HepG2 (cell line): ENCODE results near the gene TNNI2. TPM values are rescaled to one million over a fixed set of nuclear protein-coding genes. Genes with fewer than 3 reads are reported as not detected.

Experiments
- ZFP36 ChIP-seq: fragments of 150-350 bp; IDR thresholded peaks from 2 replicates; pipeline ENCODE4 v1.6.1; 2018; ENCODE audit warnings: borderline replicate concordance, low read length, low read depth; ENCODE audit not compliant: partially characterized antibody
- ZNF747 ChIP-seq: sonication (generic); formaldehyde crosslinking; IDR thresholded peaks from 2 replicates; pipeline ENCODE4 v1.8.1; 2023; ENCODE audit warnings: missing genetic modification reagents, mild to moderate bottlenecking, borderline replicate concordance
- polyA plus RNA-seq, 8 experiments: library from polyadenylated mRNA; depleted of rRNA in 3 of 8; stranded (reverse) in 7 of 8; unstranded in 1 of 8; fragments of >200 nt; fragmentation: Illumina TruSeq in 4 of 8; extraction: Trizol in 4 of 8; gene quantifications; 2 replicates each; pipeline versions ENCODE4 v1.2.1 to v1.2.3, GENCODE V29; 2011 to 2016; ENCODE audit warnings: low read depth in 4 of 8, missing spikeins in 1 of 8, mixed read lengths in 1 of 8; ENCODE audit not compliant: insufficient read depth in 1 of 8
- total RNA-seq, 5 experiments: library from RNA; depleted of rRNA; stranded (reverse); fragments of >200 nt; fragmentation: Illumina TruSeq; extraction: Trizol; gene quantifications; 2 replicates each; pipeline ENCODE4 v1.2.3, GENCODE V29; 2016; ENCODE audit warnings: low read depth in 1 of 5
- TF ChIP-seq, protein P1 (sequence below): sonication (generic); formaldehyde crosslinking; IDR thresholded peaks from 2 replicates; pipeline ENCODE4 v1.4.0; 2020; ENCODE audit warnings: low read depth, missing genetic modification reagents
- TF ChIP-seq, protein P2 (sequence below): sonication (generic); formaldehyde crosslinking; IDR thresholded peaks from 2 replicates; pipeline ENCODE4 v1.4.0; 2020; ENCODE audit warnings: missing genetic modification reagents, borderline replicate concordance
- TF ChIP-seq, protein P3 (sequence below): IDR thresholded peaks from 2 replicates; pipeline ENCODE4 v1.6.1; 2016

Gene TNNI2
- total and polyA plus RNA-seq, 2 of the 13 experiments (the other 11 are each of a cell fraction or from before 2014, with no cell fraction given) = 7.2 to 12.0 TPM

DNA sequence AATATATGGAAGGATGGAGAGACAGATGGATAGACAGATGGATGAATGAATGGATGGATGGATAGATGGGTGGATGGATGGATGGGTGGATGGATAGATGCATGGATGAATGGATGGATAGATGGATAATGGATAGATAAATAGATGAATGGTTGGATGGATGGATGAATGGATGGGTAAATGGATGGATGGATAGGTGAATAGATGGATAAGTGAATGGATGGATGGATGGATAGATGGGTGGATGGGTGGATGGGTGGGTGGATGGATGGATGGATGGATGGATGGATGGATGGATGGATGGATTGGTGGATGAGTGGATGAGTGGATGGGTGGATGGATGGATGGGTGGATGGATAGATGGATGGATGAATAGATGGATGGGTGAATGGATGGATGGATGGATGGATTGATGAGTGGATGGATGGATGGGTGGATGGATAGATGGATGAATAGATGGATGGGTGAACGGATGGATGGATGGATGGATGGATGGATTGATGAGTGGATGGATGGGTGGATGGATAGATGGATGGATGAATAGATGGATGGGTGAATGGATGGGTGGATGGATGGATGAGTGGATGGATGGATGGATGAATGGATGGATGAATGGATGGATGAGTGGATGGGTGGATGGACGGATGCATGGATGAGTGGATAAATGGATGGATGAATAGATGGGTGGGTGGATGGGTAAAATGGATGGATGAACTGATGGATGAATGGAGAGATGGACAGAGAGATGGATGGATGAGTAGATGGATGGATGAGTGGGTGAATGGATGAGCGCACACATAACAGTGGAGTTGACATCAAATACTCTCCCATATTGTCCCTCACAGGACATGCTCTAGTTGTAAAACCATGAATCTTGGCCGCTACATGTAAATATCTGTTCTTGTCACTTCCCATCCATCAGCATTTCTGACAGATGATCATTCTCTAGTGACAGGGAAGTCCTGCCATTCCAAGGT lies 22.9 kb downstream of the TNNI2 start (continued):
- TF ChIP-seq, protein P1, sequence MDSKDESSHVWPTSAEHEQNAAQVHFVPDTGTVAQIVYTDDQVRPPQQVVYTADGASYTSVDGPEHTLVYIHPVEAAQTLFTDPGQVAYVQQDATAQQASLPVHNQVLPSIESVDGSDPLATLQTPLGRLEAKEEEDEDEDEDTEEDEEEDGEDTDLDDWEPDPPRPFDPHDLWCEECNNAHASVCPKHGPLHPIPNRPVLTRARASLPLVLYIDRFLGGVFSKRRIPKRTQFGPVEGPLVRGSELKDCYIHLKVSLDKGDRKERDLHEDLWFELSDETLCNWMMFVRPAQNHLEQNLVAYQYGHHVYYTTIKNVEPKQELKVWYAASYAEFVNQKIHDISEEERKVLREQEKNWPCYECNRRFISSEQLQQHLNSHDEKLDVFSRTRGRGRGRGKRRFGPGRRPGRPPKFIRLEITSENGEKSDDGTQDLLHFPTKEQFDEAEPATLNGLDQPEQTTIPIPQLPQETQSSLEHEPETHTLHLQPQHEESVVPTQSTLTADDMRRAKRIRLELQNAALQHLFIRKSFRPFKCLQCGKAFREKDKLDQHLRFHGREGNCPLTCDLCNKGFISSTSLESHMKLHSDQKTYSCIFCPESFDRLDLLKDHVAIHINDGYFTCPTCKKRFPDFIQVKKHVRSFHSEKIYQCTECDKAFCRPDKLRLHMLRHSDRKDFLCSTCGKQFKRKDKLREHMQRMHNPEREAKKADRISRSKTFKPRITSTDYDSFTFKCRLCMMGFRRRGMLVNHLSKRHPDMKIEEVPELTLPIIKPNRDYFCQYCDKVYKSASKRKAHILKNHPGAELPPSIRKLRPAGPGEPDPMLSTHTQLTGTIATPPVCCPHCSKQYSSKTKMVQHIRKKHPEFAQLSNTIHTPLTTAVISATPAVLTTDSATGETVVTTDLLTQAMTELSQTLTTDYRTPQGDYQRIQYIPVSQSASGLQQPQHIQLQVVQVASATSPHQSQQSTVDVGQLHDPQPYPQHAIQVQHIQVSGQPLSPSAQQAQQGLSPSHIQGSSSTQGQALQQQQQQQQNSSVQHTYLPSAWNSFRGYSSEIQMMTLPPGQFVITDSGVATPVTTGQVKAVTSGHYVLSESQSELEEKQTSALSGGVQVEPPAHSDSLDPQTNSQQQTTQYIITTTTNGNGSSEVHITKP (CRISPR knock-in tag) = no peak
- TF ChIP-seq, protein P2, sequence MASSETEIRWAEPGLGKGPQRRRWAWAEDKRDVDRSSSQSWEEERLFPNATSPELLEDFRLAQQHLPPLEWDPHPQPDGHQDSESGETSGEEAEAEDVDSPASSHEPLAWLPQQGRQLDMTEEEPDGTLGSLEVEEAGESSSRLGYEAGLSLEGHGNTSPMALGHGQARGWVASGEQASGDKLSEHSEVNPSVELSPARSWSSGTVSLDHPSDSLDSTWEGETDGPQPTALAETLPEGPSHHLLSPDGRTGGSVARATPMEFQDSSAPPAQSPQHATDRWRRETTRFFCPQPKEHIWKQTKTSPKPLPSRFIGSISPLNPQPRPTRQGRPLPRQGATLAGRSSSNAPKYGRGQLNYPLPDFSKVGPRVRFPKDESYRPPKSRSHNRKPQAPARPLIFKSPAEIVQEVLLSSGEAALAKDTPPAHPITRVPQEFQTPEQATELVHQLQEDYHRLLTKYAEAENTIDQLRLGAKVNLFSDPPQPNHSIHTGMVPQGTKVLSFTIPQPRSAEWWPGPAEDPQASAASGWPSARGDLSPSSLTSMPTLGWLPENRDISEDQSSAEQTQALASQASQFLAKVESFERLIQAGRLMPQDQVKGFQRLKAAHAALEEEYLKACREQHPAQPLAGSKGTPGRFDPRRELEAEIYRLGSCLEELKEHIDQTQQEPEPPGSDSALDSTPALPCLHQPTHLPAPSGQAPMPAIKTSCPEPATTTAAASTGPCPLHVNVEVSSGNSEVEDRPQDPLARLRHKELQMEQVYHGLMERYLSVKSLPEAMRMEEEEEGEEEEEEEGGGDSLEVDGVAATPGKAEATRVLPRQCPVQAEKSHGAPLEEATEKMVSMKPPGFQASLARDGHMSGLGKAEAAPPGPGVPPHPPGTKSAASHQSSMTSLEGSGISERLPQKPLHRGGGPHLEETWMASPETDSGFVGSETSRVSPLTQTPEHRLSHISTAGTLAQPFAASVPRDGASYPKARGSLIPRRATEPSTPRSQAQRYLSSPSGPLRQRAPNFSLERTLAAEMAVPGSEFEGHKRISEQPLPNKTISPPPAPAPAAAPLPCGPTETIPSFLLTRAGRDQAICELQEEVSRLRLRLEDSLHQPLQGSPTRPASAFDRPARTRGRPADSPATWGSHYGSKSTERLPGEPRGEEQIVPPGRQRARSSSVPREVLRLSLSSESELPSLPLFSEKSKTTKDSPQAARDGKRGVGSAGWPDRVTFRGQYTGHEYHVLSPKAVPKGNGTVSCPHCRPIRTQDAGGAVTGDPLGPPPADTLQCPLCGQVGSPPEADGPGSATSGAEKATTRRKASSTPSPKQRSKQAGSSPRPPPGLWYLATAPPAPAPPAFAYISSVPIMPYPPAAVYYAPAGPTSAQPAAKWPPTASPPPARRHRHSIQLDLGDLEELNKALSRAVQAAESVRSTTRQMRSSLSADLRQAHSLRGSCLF (CRISPR knock-in tag) = no peak
- no peak for TF ChIP-seq ZFP36
- no peak for TF ChIP-seq ZNF747 (CRISPR knock-in tag)
- TF ChIP-seq, protein P3, sequence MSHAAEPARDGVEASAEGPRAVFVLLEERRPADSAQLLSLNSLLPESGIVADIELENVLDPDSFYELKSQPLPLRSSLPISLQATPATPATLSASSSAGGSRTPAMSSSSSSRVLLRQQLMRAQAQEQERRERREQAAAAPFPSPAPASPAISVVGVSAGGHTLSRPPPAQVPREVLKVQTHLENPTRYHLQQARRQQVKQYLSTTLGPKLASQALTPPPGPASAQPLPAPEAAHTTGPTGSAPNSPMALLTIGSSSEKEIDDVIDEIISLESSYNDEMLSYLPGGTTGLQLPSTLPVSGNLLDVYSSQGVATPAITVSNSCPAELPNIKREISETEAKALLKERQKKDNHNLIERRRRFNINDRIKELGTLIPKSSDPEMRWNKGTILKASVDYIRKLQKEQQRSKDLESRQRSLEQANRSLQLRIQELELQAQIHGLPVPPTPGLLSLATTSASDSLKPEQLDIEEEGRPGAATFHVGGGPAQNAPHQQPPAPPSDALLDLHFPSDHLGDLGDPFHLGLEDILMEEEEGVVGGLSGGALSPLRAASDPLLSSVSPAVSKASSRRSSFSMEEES (CRISPR knock-in tag) = no peak
